GM06990 (cell line): ENCODE data around the gene TAS2R1.

Experiments
- DNase-seq: peaks from one replicate; pipeline ENCODE4 v3.0.0-alpha.2; 2011; ENCODE audit not compliant: insufficient read length; ENCODE audit errors: extremely low read depth
- H3K27me3 ChIP-seq: replicated peaks from 2 replicates; pipeline ENCODE4 v1.6.0; 2011; ENCODE audit warnings: low read length; ENCODE audit not compliant: control insufficient read depth, insufficient read depth
- H3K36me3 ChIP-seq: 2 replicates; pipeline ENCODE4 v1.5.1; 2011; ENCODE audit warnings: low read length; ENCODE audit not compliant: control insufficient read depth, insufficient read depth
- H3K4me3 ChIP-seq: replicated peaks from 2 replicates; pipeline ENCODE4 v1.5.1; 2011; ENCODE audit warnings: low read depth, mild to moderate bottlenecking, control low read depth, low read length
- TF ChIP-seq, protein P1 (sequence below): IDR thresholded peaks from 2 replicates; pipeline ENCODE4 v1.5.1; 2011; ENCODE audit warnings: low read length, control low read depth, mild to moderate bottlenecking, inconsistent platforms; ENCODE audit not compliant: insufficient read depth, poor library complexity, severe bottlenecking

Gene TAS2R1

DNA sequence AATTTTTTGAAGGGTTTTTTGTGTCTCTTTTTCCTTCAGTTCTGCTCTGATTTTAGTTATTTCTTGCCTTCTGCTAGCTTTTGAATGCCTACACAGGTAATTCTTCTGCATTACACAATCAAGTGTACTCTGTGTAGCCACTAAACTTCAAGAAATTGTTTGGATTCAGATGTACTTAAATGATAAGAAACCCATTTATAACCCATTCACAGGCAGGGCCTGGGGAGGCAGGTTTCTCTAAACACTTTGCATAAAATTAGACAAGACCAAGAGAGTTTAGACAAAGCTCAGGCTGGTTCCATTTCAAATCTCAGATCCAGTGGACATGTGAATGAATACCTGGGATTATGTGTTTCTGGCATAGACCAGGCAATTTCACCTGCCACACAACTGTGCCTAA, 43.0 kb downstream of the TAS2R1 start:
- no peaks in the 10 kb centered on the region for H3K27me3 ChIP-seq
- TF ChIP-seq, protein P1, sequence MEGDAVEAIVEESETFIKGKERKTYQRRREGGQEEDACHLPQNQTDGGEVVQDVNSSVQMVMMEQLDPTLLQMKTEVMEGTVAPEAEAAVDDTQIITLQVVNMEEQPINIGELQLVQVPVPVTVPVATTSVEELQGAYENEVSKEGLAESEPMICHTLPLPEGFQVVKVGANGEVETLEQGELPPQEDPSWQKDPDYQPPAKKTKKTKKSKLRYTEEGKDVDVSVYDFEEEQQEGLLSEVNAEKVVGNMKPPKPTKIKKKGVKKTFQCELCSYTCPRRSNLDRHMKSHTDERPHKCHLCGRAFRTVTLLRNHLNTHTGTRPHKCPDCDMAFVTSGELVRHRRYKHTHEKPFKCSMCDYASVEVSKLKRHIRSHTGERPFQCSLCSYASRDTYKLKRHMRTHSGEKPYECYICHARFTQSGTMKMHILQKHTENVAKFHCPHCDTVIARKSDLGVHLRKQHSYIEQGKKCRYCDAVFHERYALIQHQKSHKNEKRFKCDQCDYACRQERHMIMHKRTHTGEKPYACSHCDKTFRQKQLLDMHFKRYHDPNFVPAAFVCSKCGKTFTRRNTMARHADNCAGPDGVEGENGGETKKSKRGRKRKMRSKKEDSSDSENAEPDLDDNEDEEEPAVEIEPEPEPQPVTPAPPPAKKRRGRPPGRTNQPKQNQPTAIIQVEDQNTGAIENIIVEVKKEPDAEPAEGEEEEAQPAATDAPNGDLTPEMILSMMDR, result no peak
- no peak for DNase-seq
- no peak overlapping the region for H3K4me3 ChIP-seq
- no peaks in the 10 kb centered on the region for H3K36me3 ChIP-seq

DNA sequence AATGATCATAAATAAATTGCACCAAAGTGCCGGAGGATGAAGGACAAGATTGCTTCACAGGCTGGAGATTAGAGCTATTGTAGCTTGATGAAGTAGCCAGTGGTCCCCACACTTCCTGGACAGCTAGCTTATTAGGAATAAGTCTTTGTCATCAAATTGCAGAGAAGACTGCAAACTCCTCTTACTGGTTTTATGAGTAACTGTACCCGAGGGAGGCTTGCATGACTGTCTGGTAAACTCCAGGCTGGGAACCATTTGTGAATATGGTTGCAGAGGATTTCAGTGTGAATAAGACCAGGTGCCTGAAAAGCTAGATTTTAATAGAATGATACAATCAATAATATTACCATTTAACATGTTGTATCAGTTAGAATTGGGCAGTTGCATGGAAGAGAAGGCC, 47.7 kb downstream of the TAS2R1 start:
- no peaks in the 10 kb centered on the region for H3K36me3 ChIP-seq
- H3K27me3 ChIP-seq, result no peaks in the 10 kb centered on the region
- TF ChIP-seq, protein P1, result no peak
- DNase-seq, result no peak
- H3K4me3 ChIP-seq, result no peak overlapping the region
